CMK (cell line): ENCODE data around the gene HIP1.
"Not testable (repeated sequence)": the region's sequence is repeated elsewhere in the genome, so short reads cannot be mapped to it uniquely, and the experiment has no call there.

Experiments
- DNase-seq: peaks from one replicate; pipeline ENCODE4 v3.0.0-alpha.2; 2010; ENCODE audit warnings: low read depth

Gene HIP1

DNA sequence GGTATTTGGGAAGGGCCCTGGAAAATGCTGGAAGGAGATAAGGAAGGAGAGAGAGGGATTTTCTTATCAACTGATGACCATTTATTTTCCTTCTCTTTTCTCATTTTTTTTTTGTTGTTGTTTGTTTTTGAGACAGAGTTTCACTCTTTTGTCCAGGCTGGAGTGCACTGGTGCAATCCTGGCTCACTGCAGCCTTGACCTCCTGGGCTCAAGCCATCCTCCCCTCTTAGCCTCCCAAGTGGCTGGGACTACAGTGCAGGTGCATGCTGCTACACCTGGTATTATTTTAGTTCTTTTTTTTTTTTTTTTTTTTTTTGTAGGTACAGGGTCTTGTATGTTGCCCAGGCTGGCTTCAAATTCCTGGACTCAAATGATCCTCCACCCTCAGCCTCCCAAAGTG, 52.2 kb downstream of the HIP1 start:
- DNase-seq: no peak

DNA sequence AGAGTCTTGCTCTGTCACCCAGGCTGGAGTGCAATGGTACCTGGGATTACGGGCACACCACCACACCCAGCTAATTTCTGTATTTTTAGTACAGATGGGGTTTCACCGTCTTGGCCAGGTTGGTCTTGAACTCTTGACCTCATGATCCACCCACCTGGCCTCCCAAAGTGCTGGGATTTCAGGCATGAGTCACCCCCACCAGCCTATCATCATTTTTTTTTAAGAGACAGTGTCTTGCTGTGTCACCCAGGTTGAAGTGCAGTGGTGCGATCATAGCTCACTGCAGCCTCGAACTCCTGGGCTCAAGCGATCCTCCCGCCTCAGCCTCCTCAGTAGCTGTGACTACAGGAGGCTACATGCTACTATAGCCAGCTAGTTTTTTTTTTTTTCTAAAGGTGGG, 56.7 kb downstream of the HIP1 start:
- not testable (repeated sequence) for DNase-seq

DNA sequence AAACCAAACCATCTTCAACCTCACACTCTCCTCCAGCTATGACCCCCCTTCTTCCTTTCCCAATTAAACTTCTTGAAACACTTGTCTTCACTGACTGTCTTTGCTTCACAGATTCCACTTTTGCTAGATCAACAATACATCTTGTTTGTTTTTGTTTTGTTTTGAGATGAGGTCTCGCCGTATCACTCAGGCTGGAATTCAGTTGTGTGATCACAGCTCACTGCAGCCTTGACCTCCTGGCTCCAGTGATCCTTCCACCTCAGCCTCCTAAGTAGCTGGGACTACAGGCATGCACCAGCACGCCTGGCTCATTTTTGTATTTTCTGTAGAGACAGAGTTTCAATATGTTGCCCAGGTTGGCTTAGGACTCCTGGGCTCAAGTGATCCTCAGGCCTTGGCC, 59.7 kb downstream of the HIP1 start:
- no peak for DNase-seq

DNA sequence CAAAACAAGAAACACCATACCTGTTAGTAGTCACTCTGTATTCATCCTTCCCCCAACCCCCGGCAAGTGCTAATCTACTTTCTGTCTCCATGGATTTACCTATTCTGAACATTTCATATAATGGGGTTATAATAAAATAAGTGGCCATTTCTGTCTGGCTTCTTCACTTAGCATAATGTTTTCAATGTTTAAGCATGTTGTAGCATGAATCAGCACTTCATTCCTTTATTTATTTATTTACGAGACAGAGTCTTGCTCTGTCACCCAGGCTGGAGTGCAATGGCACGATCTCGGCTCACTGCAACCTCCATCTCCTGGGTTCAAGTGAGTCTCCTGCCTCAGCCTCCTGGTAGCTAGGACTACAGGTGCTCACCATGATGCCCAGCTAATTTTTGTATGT, 69.2 kb downstream of the HIP1 start:
- no peak for DNase-seq

DNA sequence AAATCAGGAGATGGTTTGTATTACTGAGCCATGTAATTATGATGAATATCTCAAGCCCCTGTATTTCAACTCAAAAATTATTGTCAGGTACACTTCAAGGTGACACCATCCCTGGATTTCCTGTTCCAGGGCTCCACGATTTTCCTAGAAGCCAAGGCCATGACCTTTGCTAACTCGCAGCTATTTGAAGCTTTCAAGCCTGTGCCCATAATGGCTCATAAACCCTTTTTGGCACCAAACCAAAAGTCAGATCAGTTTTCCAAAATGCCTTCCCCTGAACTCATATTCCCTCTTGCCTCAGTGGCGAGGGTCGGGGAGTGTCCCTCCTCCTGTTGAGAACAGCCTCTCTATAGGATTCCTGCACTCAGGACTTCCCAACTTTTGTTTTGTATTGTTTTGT, 70.8 kb downstream of the HIP1 start:
- DNase-seq: no peak

DNA sequence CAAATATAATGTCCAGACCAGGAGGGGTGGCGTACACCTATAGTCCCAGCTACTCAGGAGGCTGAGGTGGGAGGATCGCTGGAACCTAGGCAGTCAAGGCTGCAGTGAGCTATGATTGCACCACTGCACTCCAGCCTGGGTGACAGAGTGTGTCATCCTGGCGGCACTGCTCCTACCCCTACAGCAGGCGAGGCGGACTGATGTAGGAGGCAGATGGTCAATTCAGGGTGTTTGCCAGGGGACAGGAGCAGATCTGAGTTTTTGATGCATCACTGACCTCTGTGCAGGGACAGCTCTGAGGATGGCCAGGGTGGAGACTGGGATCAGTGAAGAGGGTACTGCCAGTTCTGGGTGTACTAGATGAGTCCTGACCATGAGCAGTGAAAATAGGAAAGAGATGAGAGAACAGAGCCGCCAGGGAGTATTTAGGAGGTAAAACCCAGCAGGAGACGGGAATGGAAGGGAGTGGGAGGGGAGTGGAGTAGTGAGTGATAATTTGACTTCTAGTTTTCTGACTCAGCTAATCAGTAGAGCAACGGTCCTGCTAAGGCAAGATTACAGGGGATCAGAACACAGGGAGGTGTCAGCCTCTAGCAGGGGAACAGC, 75.3 kb downstream of the HIP1 start:
- no peak for DNase-seq

DNA sequence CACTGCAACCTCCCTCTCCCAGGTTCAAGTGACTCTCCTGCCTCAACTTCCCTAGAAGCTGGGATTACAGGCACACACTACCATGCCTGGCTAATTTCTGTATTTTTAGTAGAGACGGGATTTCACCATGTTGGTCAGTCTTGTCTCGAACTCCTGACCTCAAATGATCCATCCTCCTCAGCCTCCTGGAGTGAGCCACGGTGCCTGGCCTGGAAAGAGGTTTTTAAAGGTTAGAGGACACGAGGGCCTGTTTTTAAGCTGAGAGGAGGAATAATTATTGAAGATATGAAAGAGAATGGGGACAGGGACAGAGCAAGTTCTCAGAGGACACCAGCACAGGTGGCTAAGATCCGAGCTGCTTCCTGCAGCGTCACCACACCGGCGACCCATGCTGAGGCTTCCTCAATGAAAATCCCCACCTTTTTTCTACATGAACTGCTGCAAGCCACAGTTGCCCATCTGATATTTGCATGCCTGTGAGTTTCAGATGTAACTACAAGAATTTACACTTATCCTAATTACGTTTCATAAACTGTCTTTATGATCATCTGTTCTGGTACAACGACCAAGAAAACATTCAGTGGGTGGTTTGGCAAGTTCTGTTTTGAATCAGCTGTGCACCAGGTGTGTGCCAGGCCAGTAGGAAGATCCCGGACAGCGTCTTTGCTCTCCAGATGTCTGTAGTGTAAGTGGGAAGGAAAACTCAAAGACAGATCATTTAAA, 76.0 kb downstream of the HIP1 start:
- no peak for DNase-seq

DNA sequence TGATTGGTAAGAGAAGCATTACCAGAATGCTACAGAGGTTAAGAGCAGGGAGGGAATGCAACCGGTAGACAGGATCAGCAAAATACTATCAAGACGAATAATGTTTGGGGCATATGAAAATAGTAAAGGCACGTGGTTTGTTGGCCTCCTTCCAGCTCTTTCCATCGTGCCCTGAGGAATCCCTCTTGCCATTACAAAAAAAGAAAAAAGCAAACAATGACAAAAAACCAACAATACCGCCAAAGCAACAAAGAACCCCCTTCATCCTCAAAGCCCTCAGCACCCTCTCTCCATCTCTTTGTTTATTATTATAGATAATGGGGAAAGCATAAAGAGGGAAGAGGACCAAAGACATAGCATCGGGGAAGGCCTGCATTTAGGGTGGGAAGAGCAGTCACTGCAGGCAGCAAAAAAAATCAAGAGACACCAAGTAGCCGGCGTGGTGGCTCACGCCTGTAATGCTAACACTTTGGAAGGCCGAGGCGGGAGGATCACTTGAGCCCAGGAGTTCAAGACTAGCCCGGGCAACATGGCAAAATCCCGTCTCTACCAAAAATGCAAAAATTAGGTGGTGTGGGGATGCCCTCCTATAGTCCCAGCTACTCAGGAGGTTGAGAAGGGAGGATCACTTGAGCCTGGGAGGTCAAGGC, 78.0 kb downstream of the HIP1 start:
- no peak for DNase-seq

DNA sequence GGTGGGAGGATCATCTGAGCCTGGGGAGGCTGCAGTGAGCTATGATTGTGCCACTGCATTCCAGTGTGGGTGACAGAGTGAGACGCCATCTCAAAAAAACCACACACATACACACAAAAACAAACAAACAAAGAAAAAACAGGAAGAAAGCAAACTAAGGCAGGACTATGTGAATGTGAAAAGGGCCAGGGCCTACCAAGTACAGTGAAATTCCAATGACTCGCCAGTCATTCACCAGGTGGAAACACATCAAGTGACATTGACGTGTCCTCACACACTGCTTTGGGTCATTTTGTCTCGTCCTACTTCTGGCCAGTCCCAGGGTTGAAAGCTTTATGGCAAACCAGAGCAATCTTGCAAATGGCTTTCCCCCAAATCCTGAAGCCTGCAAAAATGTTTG, 79.9 kb downstream of the HIP1 start:
- DNase-seq: no peak

DNA sequence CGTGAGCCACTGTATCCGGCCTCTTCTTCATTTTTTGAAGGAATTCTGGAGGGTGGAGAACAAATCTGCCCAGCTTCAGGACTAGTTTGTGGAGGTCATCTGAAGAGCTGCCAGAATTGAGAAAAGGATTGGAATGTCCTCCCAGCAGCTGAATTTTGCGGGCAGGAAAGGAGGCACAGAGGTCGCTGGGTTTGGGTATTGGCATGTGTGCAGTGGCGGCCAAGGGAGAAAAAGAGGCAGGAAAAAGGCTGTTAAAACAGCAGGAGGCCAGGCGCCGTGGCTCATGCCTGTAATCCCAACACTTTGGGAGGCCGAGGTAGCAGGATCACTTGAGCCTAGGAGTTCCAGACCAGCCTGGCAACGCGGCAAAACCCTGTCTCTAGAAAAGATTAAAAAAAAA, 80.4 kb downstream of the HIP1 start:
- DNase-seq: no peak

DNA sequence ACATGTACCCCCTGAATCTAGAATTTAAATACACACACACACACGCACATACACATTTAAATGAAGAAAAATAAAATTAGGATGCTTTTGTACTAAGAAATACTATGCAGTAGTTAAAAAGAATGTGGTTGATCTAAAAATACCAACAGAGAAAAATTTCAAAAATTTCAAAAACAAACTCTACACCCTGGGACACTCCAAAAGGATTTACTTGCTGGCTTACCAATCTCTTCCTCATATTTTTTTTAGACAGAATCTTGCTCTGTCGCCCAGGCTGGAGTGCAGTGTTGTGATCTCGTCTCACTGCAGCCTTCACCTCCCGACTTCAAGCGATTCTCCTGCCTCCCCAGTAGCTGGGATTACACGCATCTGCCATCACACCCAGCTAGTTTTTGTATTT, 80.9 kb downstream of the HIP1 start:
- no peak for DNase-seq

DNA sequence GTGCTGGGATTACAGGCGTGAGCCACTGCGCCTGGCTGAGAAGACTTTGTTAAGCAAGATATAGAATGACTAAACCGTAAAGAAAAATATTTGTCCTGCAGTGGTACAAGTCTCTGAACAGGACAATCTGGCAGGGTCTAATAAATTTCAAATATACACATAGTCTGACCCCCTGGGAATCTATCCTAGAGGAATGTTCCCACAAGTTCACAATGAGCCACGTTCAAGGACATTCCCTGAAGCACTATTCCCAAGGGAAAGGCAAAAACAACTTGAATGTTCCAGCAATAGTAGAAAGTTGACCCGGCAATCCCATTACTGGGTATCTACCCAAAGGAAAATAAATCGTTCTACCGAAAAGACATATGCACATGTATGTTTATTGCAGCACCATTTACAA, 82.0 kb downstream of the HIP1 start:
- DNase-seq: no peak

DNA sequence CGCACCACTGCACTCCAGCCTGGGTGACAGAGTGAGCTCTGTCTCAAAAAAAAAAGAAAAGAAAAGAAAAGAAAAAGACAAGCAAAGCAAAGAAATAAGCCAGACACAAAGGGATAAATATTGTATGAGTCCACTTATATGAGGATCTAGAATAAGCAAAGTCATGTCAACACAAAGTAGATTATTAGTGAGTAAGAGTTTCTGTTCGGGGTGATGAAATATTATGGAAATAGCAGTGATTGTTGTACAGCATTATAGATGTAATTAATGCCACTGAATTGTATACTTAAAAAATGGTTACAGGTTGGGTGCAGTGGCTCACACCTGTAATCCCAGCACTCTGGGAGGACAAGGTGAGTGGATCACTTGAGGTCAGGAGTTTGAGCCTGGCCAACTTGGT, 83.2 kb downstream of the HIP1 start:
- no peak for DNase-seq

DNA sequence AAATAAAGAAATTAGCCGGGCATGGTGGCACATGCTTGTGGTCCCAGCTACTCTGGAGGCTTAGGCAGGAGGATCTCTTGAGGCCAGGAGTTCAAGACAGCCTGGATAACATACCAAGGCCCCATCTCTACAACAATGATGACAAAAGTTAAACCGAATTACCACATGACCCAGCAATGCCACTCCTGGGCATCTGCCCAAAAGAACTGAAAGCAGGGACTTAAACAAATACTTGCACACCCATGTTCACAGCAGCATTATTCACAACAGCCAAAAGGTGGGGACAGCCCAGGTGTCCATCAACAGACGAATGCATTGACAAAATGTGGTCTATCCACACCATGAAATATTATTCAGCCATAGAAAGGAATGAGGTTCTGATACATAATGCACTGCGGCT, 83.9 kb downstream of the HIP1 start:
- no peak for DNase-seq

DNA sequence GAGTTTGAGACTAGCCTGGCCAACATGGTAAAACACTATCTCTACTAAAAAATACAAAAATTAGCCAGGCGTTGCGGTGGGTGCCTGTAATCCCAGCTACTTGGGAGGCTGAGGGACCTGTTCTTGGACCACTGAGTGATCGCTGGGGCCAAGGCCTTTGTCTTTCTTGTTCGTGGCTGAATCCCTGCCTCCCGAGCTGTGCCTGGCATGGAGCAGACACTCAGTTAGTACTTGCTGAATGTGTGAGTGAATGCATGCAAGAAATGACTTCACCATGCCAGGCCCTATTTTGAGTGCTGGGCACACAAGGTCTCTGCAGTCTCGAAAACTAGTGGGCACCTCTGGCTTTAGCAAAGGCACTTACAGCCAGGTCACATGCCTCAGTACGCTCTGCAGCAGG, 85.1 kb downstream of the HIP1 start:
- no peak for DNase-seq

DNA sequence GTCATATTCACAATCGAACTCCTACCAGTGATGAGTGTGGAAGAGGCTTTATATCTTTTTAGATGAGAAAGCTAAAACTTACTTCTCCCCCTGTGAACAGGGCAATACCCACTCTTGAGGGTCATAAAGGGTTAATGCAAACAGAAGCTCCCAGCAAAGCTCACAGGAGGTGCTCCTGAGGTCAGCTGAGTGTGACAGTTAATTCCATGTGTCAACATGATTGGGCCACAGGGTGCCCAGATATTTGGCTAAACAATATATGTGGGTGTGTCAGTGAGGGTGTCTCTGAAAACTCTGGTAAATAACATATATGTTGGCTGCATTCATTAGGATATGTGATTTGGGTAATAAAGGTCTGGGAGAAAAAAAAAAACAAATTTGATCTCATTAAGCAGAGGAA, 86.0 kb downstream of the HIP1 start:
- DNase-seq: no peak

DNA sequence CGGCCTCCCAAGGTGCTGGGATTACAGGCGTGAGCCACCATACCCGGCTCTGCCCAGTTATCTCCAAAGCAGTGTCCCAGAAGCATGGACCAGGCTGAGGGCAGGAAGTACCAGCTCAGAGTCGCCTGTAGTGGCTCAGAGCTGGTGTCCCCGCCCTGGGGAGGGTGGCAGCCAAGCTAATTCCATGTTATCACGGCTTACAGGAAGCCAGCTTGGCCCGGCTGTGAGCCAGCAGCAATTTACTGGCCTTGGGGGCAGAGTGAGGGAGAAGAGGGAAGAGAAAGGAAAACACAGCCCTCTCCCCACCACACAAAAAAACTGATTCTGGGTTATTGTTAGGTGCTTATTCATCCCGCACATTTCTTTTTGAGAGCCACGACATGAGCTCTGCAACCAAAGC, 88.1 kb downstream of the HIP1 start:
- peak; percentile 40 for DNase-seq

DNA sequence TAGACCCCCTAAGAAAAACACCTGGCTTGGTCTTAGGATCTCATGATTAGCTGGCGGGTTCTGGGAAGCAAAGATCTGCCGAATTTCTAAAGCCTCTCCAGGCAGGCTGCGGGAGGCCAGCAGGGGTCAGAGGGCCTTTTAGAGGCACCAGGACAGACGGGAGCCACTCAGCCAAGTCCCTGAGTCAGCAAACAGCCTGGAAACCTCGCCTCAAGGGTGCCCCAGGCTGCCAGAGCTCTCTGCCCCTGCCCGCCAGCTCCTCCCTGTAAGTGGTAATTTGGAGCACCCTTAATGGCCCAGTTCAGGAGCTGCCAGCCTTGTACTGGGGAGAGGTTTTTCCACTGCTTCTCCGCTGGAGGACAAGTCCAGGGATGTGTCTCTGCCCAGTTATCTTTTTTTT, 88.7 kb downstream of the HIP1 start:
- DNase-seq: no peak

DNA sequence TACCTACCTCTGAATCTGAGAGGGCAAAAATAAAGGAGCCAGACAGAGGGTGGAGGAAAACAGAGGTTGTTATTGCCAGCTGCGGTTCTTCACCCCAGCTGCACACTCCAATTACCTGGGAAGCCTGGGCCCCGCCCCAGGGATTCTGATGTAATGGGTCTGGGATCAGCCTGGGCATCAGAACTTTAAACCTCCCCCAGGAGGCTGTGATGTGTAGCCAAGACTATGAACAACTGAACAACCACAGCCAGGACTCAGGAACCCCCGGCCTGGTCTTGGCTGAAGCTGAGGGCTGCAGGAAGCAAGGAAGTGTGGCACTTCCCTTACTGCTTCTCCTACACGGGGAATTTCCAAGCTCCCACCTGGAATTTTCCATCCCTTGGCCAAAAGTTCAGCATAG, 89.3 kb downstream of the HIP1 start:
- no peak for DNase-seq

DNA sequence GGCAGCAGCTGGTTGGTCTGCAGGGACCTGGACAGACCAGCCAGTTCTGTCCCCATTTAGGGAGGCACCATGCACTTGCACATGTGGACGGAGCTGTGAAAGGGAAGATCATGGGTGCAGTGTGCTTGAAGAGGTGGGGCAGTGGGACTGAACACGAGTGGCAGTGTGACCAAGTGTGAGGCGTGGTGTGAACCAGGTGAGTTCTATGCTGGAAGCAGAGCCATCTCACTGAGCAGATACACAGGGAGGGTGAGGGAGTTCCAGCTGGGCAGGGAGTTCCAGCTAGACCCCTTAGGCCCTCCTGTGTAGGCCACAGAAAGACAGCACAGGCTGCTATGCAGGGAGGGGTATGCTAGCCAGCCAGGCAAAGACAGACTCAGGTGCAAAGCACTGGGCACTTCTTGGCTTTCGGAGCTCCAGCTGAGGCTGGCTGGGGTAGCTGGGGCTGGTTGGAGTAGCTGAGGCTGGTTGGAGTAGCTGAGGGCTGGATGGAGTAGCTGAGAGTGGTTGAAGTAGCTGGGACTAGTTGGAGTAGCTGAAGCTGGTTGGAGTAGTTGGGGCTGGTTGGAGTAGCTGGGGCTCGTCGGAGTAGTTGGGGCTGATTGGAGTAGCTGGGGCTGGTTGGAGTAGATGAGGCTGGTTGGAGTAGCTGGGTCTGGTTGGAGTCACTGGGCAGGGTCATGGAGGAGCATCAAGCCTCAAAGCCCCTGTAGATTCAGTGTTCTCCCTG, 90.9 kb downstream of the HIP1 start:
- DNase-seq: no peak

DNA sequence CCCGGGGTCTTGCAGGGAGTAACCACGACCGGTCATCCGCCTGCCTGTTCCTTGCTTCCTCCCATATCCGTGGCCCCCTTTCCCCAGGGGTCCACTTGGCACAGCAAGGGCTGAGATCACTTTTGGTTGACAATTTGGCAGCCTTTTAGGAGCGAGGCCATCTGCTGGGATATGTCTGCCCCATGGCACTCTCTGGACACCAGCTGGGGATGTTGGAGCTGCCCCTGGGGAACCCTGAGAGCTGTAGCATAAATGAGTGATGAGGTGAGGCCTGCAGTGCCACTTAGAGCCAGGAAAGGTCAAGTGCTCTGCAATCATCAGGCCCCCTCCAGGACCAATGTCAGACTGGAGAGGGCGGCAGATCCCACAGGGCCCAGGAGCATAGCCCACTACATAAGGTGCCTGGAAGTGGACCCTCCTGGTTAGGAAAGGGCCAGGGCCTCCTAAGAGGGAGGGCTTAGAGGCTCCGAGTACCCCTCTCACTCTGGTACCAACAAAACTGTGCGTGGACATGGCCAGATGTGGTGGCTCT, 92.1 kb downstream of the HIP1 start:
- DNase-seq: no peak

DNA sequence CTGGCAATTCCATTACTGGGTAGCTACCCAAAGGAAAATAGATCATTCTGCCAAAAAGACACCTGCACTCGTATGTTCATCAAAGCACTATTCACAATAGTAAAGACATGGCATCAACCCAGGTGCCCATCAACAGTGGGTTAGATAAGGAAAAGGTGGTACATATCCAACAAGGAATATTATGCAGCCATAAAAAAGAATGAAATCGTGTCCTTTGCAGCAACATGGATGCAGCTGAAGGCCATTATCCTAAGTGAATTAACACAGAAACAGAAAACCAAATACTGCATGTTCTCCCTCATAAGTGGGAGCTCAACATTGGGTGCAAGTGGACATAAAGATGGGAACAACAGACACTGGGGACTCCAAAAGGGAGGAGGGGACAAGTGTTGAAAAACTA, 93.2 kb downstream of the HIP1 start:
- no peak for DNase-seq

DNA sequence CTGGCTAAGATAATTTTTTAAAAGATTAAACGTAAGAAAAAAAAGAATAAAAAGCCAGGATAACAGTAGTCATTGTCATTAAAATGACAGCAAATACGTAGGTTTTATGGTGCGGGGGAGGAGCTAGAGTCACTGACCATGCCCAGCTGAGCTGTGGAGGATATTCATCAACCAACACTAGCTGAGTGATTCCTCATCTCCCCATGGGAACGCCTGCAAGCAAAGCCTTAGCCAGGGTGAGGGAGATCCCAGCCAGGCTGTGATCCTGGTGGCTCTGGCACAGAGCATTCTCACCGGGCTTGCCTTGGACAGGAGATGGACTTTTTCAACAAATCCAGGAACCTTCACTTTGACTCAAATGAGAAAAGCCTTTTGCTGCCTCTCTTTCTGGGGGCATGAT, 94.2 kb downstream of the HIP1 start:
- no peak for DNase-seq
